C4-2B (cell line): Measurements from ENCODE around the gene RWDD3.

Experiments used
- H3K27ac ChIP-seq: fragments of 450-650 bp; 2 replicates; pipeline ENCODE4 v1.5.1; 2017
- CTCF ChIP-seq: fragments of 450-650 bp; conservative IDR thresholded peaks from 2 replicates; pipeline ENCODE4 v1.5.1; 2017; ENCODE audit warnings: mild to moderate bottlenecking
- ZFX ChIP-seq: fragments of 450-650 bp; IDR thresholded peaks from 2 replicates; pipeline ENCODE4 v1.6.1; 2017

RWDD3 gene

GRCh38 chr1:95246511-95246910, 12.5 kb downstream of the RWDD3 start:
- TF ChIP-seq ZFX = no peak
- TF ChIP-seq CTCF = no peak
- H3K27ac ChIP-seq = no peak overlapping the region

GRCh38 chr1:95247607-95248006, 13.6 kb downstream of the RWDD3 start:
- no peak for TF ChIP-seq CTCF
- TF ChIP-seq ZFX = no peak
- H3K27ac ChIP-seq = no peak overlapping the region

GRCh38 chr1:95249916-95250315, 15.9 kb downstream of the RWDD3 start:
- H3K27ac ChIP-seq = no peak overlapping the region
- TF ChIP-seq CTCF (no peak), ZFX (no peak)

- TF ChIP-seq ZFX (no peak), CTCF (no peak)
- H3K27ac ChIP-seq = no peak overlapping the region
Observed at GRCh38 chr1:95252422-95252821, 18.4 kb downstream of the RWDD3 start.

- TF ChIP-seq ZFX (no peak), CTCF (no peak)
- no peak overlapping the region for H3K27ac ChIP-seq
Observed at GRCh38 chr1:95254959-95255358, 20.9 kb downstream of the RWDD3 start.

GRCh38 chr1:95255826-95256225, 21.8 kb downstream of the RWDD3 start:
- TF ChIP-seq CTCF (no peak), ZFX (no peak)
- H3K27ac ChIP-seq = no peak overlapping the region

GRCh38 chr1:95257758-95258157, 23.7 kb downstream of the RWDD3 start:
- H3K27ac ChIP-seq = no peak overlapping the region
- no peak for TF ChIP-seq ZFX
- no peak for TF ChIP-seq CTCF
